Smooth muscle cell of the umbilical artery (primary cell): ENCODE measurements around the gene CSRNP2. TPM values are rescaled to one million over a fixed set of nuclear protein-coding genes. Genes with fewer than 3 reads are reported as not detected.

Experiments used
- total RNA-seq: library from RNA; depleted of rRNA; stranded (reverse); fragments of >200 nt; gene quantifications from 2 replicates; pipeline ENCODE4 v1.2.3, GENCODE V29; 2014

The CSRNP2 gene, protein sequence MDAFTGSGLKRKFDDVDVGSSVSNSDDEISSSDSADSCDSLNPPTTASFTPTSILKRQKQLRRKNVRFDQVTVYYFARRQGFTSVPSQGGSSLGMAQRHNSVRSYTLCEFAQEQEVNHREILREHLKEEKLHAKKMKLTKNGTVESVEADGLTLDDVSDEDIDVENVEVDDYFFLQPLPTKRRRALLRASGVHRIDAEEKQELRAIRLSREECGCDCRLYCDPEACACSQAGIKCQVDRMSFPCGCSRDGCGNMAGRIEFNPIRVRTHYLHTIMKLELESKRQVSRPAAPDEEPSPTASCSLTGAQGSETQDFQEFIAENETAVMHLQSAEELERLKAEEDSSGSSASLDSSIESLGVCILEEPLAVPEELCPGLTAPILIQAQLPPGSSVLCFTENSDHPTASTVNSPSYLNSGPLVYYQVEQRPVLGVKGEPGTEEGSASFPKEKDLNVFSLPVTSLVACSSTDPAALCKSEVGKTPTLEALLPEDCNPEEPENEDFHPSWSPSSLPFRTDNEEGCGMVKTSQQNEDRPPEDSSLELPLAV
- 24.1 and 37.1 TPM in 2 replicates for total RNA-seq

DNA sequence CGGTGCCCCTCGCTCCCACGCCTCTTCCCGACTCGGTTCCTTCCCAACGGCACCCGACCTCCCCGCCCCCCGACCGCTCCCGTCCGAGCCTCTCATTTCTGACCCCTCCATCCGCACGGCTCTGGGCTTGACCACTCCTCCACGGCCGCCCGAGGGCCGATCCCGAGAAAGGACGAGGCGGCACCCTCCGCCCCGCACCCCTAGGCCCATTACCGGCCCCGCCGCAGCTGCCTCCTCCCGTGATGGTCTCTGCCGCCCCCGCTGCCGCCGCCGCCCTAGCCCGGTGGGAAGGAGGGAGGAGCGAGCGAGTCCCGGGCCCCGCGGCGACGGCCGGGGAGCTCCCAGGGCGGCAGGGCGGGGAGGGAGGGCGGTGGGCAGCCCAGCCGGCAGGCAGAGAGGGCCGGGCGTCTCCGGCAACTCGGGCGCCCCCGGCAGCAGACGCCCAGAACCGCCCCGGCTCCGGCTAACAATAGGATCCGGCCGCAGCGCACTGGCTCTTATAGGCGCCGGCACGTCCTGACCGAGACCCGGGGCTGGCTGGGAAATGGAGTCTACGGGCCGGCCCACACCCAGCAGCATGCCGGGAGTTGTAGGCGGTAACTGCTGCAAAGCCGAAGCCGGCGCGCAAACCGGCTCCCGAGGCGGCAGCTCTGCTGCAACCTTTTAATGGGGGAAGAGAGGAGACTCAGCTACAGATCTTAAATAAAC lies at the start of gene CSRNP2:
CSRNP2 (minus strand) TSS at position 471 of the 708 bp plus-strand sequence. CDS start 7,035 bp downstream, outside the sequence.

DNA sequence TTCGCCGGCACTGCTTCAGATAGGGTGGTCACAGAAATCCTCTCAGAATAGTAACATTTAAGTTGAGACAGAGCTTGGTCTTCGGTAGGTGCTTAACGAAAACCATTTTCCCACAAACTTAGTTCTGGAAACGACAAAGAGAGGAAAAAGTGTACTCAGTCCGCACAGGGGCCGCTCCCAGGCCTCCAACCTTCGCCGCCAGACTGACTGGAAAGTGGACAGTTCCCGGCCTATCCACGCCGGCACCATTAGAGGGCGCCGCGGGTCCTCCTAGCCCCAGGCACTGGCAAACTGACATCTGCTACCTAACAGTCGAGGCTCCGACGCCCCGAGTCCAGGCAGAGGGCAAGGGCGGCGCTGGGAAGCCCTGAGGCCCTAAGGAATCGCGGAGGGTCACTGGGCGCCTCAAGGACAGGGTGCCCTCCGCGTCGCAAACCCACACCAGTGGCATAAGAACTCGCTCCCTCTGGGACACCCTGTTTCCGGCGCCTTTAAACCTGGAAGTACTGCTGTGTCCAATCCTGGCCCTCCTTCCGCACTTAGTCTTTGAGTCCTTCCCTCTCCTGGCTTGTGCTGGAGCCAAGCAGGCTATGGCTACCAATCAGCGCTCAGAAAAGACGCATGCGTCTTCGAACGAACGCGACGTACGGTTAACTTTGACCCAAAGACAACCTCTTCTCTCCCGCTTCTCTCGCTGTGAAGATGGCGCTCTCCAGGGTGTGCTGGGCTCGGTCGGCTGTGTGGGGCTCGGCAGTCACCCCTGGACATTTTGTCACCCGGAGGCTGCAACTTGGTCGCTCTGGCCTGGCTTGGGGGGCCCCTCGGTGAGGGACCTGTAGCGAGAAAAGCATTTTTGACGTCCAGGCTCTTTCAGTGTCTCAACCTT lies 35.5 kb downstream of the CSRNP2 start, which contains the start of gene LETMD1:
LETMD1 (plus strand) TSS at position 673 of the 886 bp plus-strand sequence; CDS start at position 703, 30 bp downstream.

DNA sequence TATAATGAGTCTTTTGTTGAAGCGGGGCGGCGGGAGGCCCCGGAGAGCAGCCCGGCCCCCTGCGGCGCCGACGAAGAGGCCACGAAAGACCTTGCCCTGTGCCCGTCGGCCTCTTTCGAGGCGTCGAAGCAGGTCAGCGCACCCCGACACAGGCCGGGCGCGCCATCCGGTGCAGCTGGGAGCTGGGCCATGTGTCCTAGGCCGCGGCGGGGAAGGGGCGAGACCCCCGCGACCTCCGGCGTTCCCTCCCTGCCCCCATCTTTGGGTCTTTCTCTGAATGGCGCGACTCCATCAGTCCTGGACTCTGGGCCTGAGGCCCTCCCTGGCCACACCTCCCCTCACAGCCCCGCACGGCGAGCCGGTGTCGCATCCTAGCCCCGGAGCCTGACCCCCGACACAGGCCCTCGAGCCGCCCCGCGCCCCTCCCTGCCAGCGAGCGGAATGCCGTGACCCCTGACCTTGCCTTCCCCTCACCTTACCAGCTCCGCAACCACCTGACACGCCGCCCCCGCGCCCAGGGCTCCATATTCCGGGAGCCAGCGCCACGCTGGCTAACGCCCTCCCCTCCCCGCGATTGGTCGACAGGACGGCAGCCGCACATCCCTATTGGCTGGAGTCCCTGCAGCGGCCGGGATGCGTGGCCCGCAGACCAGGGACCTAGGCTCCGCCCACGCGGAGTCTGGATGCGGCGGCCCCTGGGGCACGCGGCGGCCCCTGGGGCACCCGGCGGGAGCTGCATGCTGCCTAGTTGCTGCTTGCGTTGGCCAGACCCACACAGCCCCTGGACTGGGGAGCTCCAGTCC lies 57.4 kb downstream of the CSRNP2 start, which contains the start of gene SLC11A2:
SLC11A2 (minus strand) TSS at position 549 of the 803 bp plus-strand sequence. CDS start 15,656 bp downstream, outside the sequence.

Other genes with a start within 250 kb of the CSRNP2 start
- not detected in 2 replicates for gene TMPRSS12, start 240.7 kb downstream of the CSRNP2 start, total RNA-seq
- gene HIGD1C, start 131.1 kb downstream of the CSRNP2 start, total RNA-seq = not detected in 2 replicates
- gene SLC11A2, start 57.2 kb downstream of the CSRNP2 start, total RNA-seq = 87.1 and 173 TPM in 2 replicates
- 37.0 and 41.3 TPM in 2 replicates for gene LETMD1, start 35.3 kb downstream of the CSRNP2 start, total RNA-seq
- 10.4 and 18.5 TPM in 2 replicates for gene TFCP2, start 89.5 kb upstream of the CSRNP2 start, total RNA-seq
- 1.2 and 2.4 TPM in 2 replicates for gene POU6F1, start 134.5 kb upstream of the CSRNP2 start, total RNA-seq
- 59.4 and 66.6 TPM in 2 replicates for gene DAZAP2, start 155.2 kb upstream of the CSRNP2 start, total RNA-seq
- 4.2 and 20.0 TPM in 2 replicates for gene SMAGP, start 186.8 kb upstream of the CSRNP2 start, total RNA-seq
- gene BIN2, start 240.6 kb upstream of the CSRNP2 start, total RNA-seq = not detected in 2 replicates